ENCODE measurements around the gene CADPS.

DNA sequence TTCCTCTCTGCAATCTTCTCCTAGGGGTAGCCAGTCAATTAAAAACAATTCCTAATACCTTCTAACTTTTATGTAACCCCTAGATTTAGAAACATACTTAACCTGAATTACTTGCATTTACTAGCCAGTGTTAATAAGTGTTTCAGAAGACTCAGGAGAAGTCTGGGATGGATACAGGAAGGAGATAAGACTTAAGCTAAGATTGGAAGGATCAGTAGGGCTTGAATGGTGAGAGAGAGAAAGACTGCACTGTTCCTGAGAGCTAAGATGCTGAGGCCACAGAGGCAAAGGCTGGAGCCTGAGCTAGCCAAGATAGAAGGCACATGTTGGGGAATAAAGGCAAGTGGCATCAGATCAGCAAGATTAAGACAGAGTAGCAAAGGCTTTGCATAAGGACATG is 30.1 kb upstream of the CADPS start:
- TF ChIP-seq, protein P1, sequence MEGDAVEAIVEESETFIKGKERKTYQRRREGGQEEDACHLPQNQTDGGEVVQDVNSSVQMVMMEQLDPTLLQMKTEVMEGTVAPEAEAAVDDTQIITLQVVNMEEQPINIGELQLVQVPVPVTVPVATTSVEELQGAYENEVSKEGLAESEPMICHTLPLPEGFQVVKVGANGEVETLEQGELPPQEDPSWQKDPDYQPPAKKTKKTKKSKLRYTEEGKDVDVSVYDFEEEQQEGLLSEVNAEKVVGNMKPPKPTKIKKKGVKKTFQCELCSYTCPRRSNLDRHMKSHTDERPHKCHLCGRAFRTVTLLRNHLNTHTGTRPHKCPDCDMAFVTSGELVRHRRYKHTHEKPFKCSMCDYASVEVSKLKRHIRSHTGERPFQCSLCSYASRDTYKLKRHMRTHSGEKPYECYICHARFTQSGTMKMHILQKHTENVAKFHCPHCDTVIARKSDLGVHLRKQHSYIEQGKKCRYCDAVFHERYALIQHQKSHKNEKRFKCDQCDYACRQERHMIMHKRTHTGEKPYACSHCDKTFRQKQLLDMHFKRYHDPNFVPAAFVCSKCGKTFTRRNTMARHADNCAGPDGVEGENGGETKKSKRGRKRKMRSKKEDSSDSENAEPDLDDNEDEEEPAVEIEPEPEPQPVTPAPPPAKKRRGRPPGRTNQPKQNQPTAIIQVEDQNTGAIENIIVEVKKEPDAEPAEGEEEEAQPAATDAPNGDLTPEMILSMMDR (IDR thresholded peaks at IDR 0.05), result no peak
- no peak for TF ChIP-seq POLR2A (IDR thresholded peaks at IDR 0.05)
